Kidney (tissue), 14 donors: Measurements from ENCODE around the gene CTIF. TPM values are rescaled to one million over a fixed set of nuclear protein-coding genes. Genes with fewer than 3 reads are reported as not detected.

Experiments used
- DNase-seq, 5 donors: peaks; one replicate each; pipeline ENCODE4 v3.0.0-alpha.2; 2013 to 2020
- FAIRE-seq: peaks from 2 replicates; lab custom pipeline; 2012; peaks lifted over from hg19 to GRCh38; lab: Jason Lieb, UNC
- H3K27ac ChIP-seq, 2 donors: one replicate each; pipeline ENCODE4 v1.7.0; 2013; ENCODE audit warnings: low read depth in 2 of 2, low read length in 2 of 2, inconsistent platforms in 1 of 2
- H3K27me3 ChIP-seq: one replicate; pipeline ENCODE4 v1.7.1; 2013; ENCODE audit warnings: low read length, inconsistent platforms; ENCODE audit not compliant: control insufficient read depth, insufficient read depth
- H3K36me3 ChIP-seq, 3 donors: one replicate each; pipeline versions ENCODE4 v1.7.0 to v1.7.1; 2013; ENCODE audit warnings: low read length in 3 of 3, control low read depth in 1 of 3, inconsistent platforms in 1 of 3; ENCODE audit not compliant: insufficient read depth in 3 of 3, control insufficient read depth in 2 of 3
- H3K4me1 ChIP-seq, 3 donors: one replicate each; pipeline versions ENCODE4 v1.7.0 to v1.7.1; 2013; ENCODE audit warnings: low read length in 3 of 3, inconsistent platforms in 1 of 3, low read depth in 1 of 3; ENCODE audit not compliant: control insufficient read depth in 2 of 3, insufficient read depth in 2 of 3
- H3K4me3 ChIP-seq, 3 donors: one replicate each; pipeline versions ENCODE4 v1.7.0 to v1.8.1; 2013; ENCODE audit warnings: low read length in 3 of 3, control low read depth in 1 of 3, inconsistent platforms in 1 of 3
- H3K9ac ChIP-seq, 3 donors: one replicate each; pipeline versions ENCODE4 v1.7.0 to v1.7.1; 2013; ENCODE audit warnings: low read length in 3 of 3, control low read depth in 1 of 3, inconsistent platforms in 1 of 3
- H3K9me3 ChIP-seq, 3 donors: one replicate each; pipeline versions ENCODE4 v1.7.0 to v1.7.1; 2013; ENCODE audit warnings: low read length in 3 of 3, control low read depth in 1 of 3, inconsistent platforms in 1 of 3; ENCODE audit not compliant: control insufficient read depth in 2 of 3, insufficient read depth in 1 of 3
- CTCF ChIP-seq: IDR thresholded peaks from 3 replicates; pipeline ENCODE4 v1.5.1; 2012; ENCODE audit warnings: mild to moderate bottlenecking, moderate library complexity, borderline replicate concordance; ENCODE audit not compliant: insufficient read depth; ENCODE audit errors: extremely low read depth
- intact Hi-C: fragments of 100-400 bp; cut with DNase I; formaldehyde crosslinking; loops from one replicate; pipeline ENCODE4 v1.11.1; 2022
- polyA plus RNA-seq: library from polyadenylated mRNA; stranded (reverse); fragments of 350-450 nt; fragmentation: Illumina TruSeq; extraction: RNeasy Lipid Tissue Mini Kit (QIAGEN cat#74804); gene quantifications from one replicate; pipeline ENCODE4 v1.2.3, GENCODE V29; 2014; ENCODE audit warnings: low read depth, low replicate concordance; ENCODE audit not compliant: insufficient read depth
- total RNA-seq: library from RNA; stranded (reverse); fragmentation: NEBNext Ultra II Directional; extraction: Animal tissue kit (Norgen Biotek cat#: 25700); gene quantifications from one replicate; pipeline ENCODE4 v1.2.1, GENCODE V29; 2021
- donor health status: control.
- donor health status: control.
- donor health status: control.
- donor health status: control.
- donor health status: control.
- donor health status: DM: yes; HTN: yes; CAD: no.
- donor health status: Normal renal cell carcinoma (clear cell type).

The CTIF gene
- total and polyA plus RNA-seq, 2 donors from 2014 or later, result 37.3 to 41.9 TPM

- FAIRE-seq (no peak), DNase-seq (no peak)
Measured at GRCh38 chr18:48597110-48597509, 58.3 kb downstream of the CTIF start.

GRCh38 chr18:48597671-48598070 lies 58.8 kb downstream of the CTIF start:
- no peaks in the 10 kb centered on the region for H3K36me3 ChIP-seq
- intact Hi-C loops, result no loop called here
- no peaks in the 10 kb centered on the region for H3K27me3 ChIP-seq
- H3K9ac ChIP-seq, result no peak overlapping the region
- no peak for TF ChIP-seq CTCF
- no peak overlapping the region for H3K4me3 ChIP-seq
- no peaks in the 10 kb centered on the region for H3K9me3 ChIP-seq
- H3K4me1 ChIP-seq, result no peaks in the 10 kb centered on the region
- DNase-seq, result no peak
- no peak for FAIRE-seq
- no peak overlapping the region for H3K27ac ChIP-seq

More at GRCh38 chr18:48597110-48597509, 58.3 kb downstream of the CTIF start:
- intact Hi-C loops, result no loop called here
- Histone ChIP-seq H3K4me1 (no peaks in the 10 kb centered on the region), H3K9ac (no peak overlapping the region), H3K4me3 (no peak overlapping the region), H3K27ac (no peak overlapping the region), H3K36me3 (no peaks in the 10 kb centered on the region), H3K27me3 (no peaks in the 10 kb centered on the region), H3K9me3 (no peaks in the 10 kb centered on the region)
- no peak for TF ChIP-seq CTCF

- Histone ChIP-seq H3K27me3 (no peaks in the 10 kb centered on the region), H3K4me3 (no peak overlapping the region), H3K36me3 (no peaks in the 10 kb centered on the region), H3K9me3 (no peaks in the 10 kb centered on the region), H3K27ac (no peak overlapping the region), H3K4me1 (no peaks in the 10 kb centered on the region), H3K9ac (no peak overlapping the region)
- TF ChIP-seq CTCF, result no peak
- intact Hi-C loops, result no loop called here
- DNase-seq (no peak), FAIRE-seq (no peak)
Measured at GRCh38 chr18:48599391-48599790, 60.6 kb downstream of the CTIF start.

- Histone ChIP-seq H3K4me3 (no peak overlapping the region), H3K9ac (no peak overlapping the region), H3K27me3 (no peaks in the 10 kb centered on the region), H3K36me3 (no peaks in the 10 kb centered on the region), H3K9me3 (no peaks in the 10 kb centered on the region), H3K4me1 (no peaks in the 10 kb centered on the region), H3K27ac (no peak overlapping the region)
- no peak for DNase-seq
- FAIRE-seq, result no peak
- intact Hi-C loops, result no loop called here
- TF ChIP-seq CTCF, result no peak
Measured at GRCh38 chr18:48600046-48600445, 61.2 kb downstream of the CTIF start.
